HepG2 (cell line): Measurements from ENCODE around the gene PRR19. TPM values are rescaled to one million over a fixed set of nuclear protein-coding genes. Genes with fewer than 3 reads are reported as not detected.
A peak's percentile ranks its signal among the peaks of the same experiment; 100 is the strongest.

Experiments used
- FOXC1 ChIP-seq: sonication (generic); formaldehyde crosslinking; IDR thresholded peaks from 2 replicates; pipeline ENCODE4 v1.8.0; 2022; ENCODE audit warnings: mild to moderate bottlenecking, missing genetic modification reagents, borderline replicate concordance
- LCORL ChIP-seq, 2 experiments: fragments of 450-650 bp in 1 of 2; sonication (generic) in 1 of 2; formaldehyde crosslinking in 1 of 2; IDR thresholded peaks; 2 replicates each; pipeline versions ENCODE4 v1.5.0 to v1.6.1; 2017 to 2020; ENCODE audit warnings: antibody characterized with exemption in 1 of 2, missing genetic modification reagents in 1 of 2
- SNAPC5 ChIP-seq: sonication (generic); formaldehyde crosslinking; IDR thresholded peaks from 2 replicates; pipeline ENCODE4 v1.8.1; 2023; ENCODE audit warnings: mild to moderate bottlenecking, missing genetic modification reagents, borderline replicate concordance
- TRIM22 ChIP-seq: fragments of 450-650 bp; IDR thresholded peaks from 2 replicates; pipeline ENCODE4 v1.6.1; 2017
- ZGPAT ChIP-seq: IDR thresholded peaks from 2 replicates; pipeline ENCODE4 v1.6.1; 2016; ENCODE audit warnings: mild to moderate bottlenecking
- ZMAT3 ChIP-seq: sonication (generic); formaldehyde crosslinking; conservative IDR thresholded peaks from 2 replicates; pipeline ENCODE4 v1.7.0; 2021; ENCODE audit warnings: missing genetic modification reagents
- ZNF577 ChIP-seq: sonication (generic); formaldehyde crosslinking; IDR thresholded peaks from 2 replicates; pipeline ENCODE4 v1.4.0; 2020; ENCODE audit warnings: mild to moderate bottlenecking, low read depth, missing genetic modification reagents, borderline replicate concordance
- ZUFSP ChIP-seq: sonication (generic); formaldehyde crosslinking; IDR thresholded peaks from 2 replicates; pipeline ENCODE4 v1.9.0; 2021; ENCODE audit warnings: missing genetic modification reagents, mild to moderate bottlenecking, borderline replicate concordance
- polyA plus RNA-seq, 8 experiments: library from polyadenylated mRNA; depleted of rRNA in 3 of 8; stranded (reverse) in 7 of 8; unstranded in 1 of 8; fragments of >200 nt; fragmentation: Illumina TruSeq in 4 of 8; extraction: Trizol in 4 of 8; gene quantifications; 2 replicates each; pipeline versions ENCODE4 v1.2.1 to v1.2.3, GENCODE V29; 2011 to 2016; ENCODE audit warnings: low read depth in 4 of 8, missing spikeins in 1 of 8, mixed read lengths in 1 of 8; ENCODE audit not compliant: insufficient read depth in 1 of 8
- total RNA-seq, 5 experiments: library from RNA; depleted of rRNA; stranded (reverse); fragments of >200 nt; fragmentation: Illumina TruSeq; extraction: Trizol; gene quantifications; 2 replicates each; pipeline ENCODE4 v1.2.3, GENCODE V29; 2016; ENCODE audit warnings: low read depth in 1 of 5

The PRR19 gene
- total and polyA plus RNA-seq, 2 of the 13 experiments (the other 11 are each of a cell fraction or from before 2014, with no cell fraction given): 0.21 to 0.33 TPM

GRCh38 chr19:42325308-42325895 lies 23.5 kb downstream of the PRR19 start, which contains the start of gene MEGF8 (continued):
- no peak for TF ChIP-seq ZUFSP (CRISPR knock-in tag)
- TF ChIP-seq LCORL (IDR thresholded peaks at IDR 0.05): no peak
- TF ChIP-seq LCORL (CRISPR knock-in tag; IDR thresholded peaks at IDR 0.05): 0 out of 2 replicates have a peak, but pooled peaks have one; percentile 7
- TF ChIP-seq SNAPC5 (CRISPR knock-in tag): no peak
- TF ChIP-seq ZMAT3 (CRISPR knock-in tag): no peak
- TF ChIP-seq ZGPAT (CRISPR knock-in tag): peak; percentile 79
- TF ChIP-seq ZNF577: no peak; the same call in 1 of the 2 replicates
- peak; percentile 47 for TF ChIP-seq FOXC1 (CRISPR knock-in tag)
- TF ChIP-seq TRIM22: no peak
- TF ChIP-seq, all 625 proteins: peak for 181
